Glutamatergic neuron (in vitro differentiated cells): Measurements from ENCODE around the gene STAC2. TPM values are rescaled to one million over a fixed set of nuclear protein-coding genes. Genes with fewer than 3 reads are reported as not detected.

Experiments used
- DNase-seq: peaks from one replicate; pipeline ENCODE4 v3.0.0; 2022
- H3K27ac Mint-ChIP-seq: one replicate; pipeline ENCODE4 v1.8.0; 2020; ENCODE audit warnings: mild to moderate bottlenecking, mixed read lengths, inconsistent platforms; ENCODE audit not compliant: unreplicated experiment
- H3K27me3 Mint-ChIP-seq: one replicate; pipeline ENCODE4 v1.8.0; 2020; ENCODE audit warnings: mild to moderate bottlenecking, moderate library complexity, mixed read lengths, inconsistent platforms; ENCODE audit not compliant: unreplicated experiment
- H3K36me3 Mint-ChIP-seq: one replicate; pipeline ENCODE4 v1.8.0; 2020; ENCODE audit warnings: mild to moderate bottlenecking, mixed read lengths, inconsistent platforms; ENCODE audit not compliant: unreplicated experiment
- H3K4me1 Mint-ChIP-seq: one replicate; pipeline ENCODE4 v1.8.0; 2020; ENCODE audit warnings: mild to moderate bottlenecking, low read depth, mixed read lengths, inconsistent platforms; ENCODE audit not compliant: unreplicated experiment
- H3K4me3 Mint-ChIP-seq: one replicate; pipeline ENCODE4 v1.8.0; 2020; ENCODE audit warnings: mild to moderate bottlenecking, mixed read lengths, inconsistent platforms; ENCODE audit not compliant: unreplicated experiment
- H3K9me3 Mint-ChIP-seq: one replicate; pipeline ENCODE4 v1.8.0; 2020; ENCODE audit warnings: mild to moderate bottlenecking, moderate library complexity, mixed read lengths, inconsistent platforms; ENCODE audit not compliant: unreplicated experiment
- CTCF ChIP-seq: fragments of 200-600 bp; sonication (generic); IDR thresholded peaks from one replicate; pipeline ENCODE4 v1.5.0; 2021; ENCODE audit not compliant: partially characterized antibody, unreplicated experiment
- total RNA-seq: library from RNA; stranded (reverse); fragmentation: NEBNext Ultra II Directional; extraction: Animal tissue kit (Norgen Biotek cat#: 25700); gene quantifications from one replicate; pipeline ENCODE4 v1.2.1, GENCODE V29; 2021; ENCODE audit not compliant: unreplicated experiment

Gene STAC2
- total RNA-seq, 1 donor from 2014 or later: 1.8 TPM

- Mint-ChIP-seq H3K4me1 (peaks cover 38% of the 10 kb centered on the region), H3K27ac (no peak overlapping the region)
These were observed 28.9 kb downstream of the STAC2 start for GRCh38 chr17:39196808-39197291.

GRCh38 chr17:39196241-39196807 lies 29.4 kb downstream of the STAC2 start:
- Mint-ChIP-seq H3K9me3 (peaks cover 13% of the 10 kb centered on the region), H3K36me3 (peaks cover 5% of the 10 kb centered on the region), H3K27ac (peak overlapping the region; percentile 28), H3K4me3 (peak overlapping the region; percentile 87), H3K27me3 (peaks cover 9% of the 10 kb centered on the region), H3K4me1 (peaks cover 38% of the 10 kb centered on the region)
- TF ChIP-seq CTCF: no peak
- DNase-seq: no peak

More at GRCh38 chr17:39196808-39197291, 28.9 kb downstream of the STAC2 start:
- no peak for TF ChIP-seq CTCF
- Mint-ChIP-seq H3K36me3 (peaks cover 5% of the 10 kb centered on the region), H3K27me3 (peaks cover 9% of the 10 kb centered on the region), H3K9me3 (peaks cover 13% of the 10 kb centered on the region), H3K4me3 (peak overlapping the region; percentile 83)
- no peak for DNase-seq

GRCh38 chr17:39195568-39196160 lies 30.1 kb downstream of the STAC2 start:
- Mint-ChIP-seq H3K4me3 (peak overlapping the region; percentile 87), H3K36me3 (peaks cover 5% of the 10 kb centered on the region), H3K27me3 (peaks cover 9% of the 10 kb centered on the region), H3K27ac (no peak overlapping the region), H3K9me3 (peaks cover 11% of the 10 kb centered on the region), H3K4me1 (peaks cover 34% of the 10 kb centered on the region)
- TF ChIP-seq CTCF: no peak
- no peak for DNase-seq

- DNase-seq: no peak
- H3K27ac Mint-ChIP-seq: peak overlapping the region; percentile 40
- H3K9me3 Mint-ChIP-seq: peaks cover 10% of the 10 kb centered on the region
- peaks cover 5% of the 10 kb centered on the region for H3K36me3 Mint-ChIP-seq
- no peak for TF ChIP-seq CTCF
- H3K4me1 Mint-ChIP-seq: peaks cover 34% of the 10 kb centered on the region
- H3K27me3 Mint-ChIP-seq: peaks cover 9% of the 10 kb centered on the region
- peak overlapping the region; percentile 87 for H3K4me3 Mint-ChIP-seq
These were observed 30.7 kb downstream of the STAC2 start for GRCh38 chr17:39194985-39195524.
